HCT116 (cell line): ENCODE results near the gene AKAP12. TPM values are rescaled to one million over a fixed set of nuclear protein-coding genes. Genes with fewer than 3 reads are reported as not detected.

Experiments
- ATAC-seq: fragments of 200-7000 bp; cut with Tn5 transposase; 2 replicates; pipeline ENCODE4 v1.9.1; 2020; ENCODE audit warnings: mild to moderate bottlenecking, moderate library complexity
- BruUV-seq: library from RNA; stranded (reverse); fragments of 400-500 nt; replicated peaks from 2 replicates; lab custom pipeline; 2021; lab: Mats Ljungman, UMichigan
- CTCF ChIA-PET: fragments of 300-600 bp; sonication (Branson Sonifier 250); formaldehyde crosslinking; loops from one replicate; lab custom pipeline; 2021; ENCODE audit warnings: antibody characterized with exemption; lab: Charles Lee
- POLR2A ChIA-PET: fragments of 300-600, 350-600 bp; sonication (Branson Sonifier 250); formaldehyde crosslinking; loops from one replicate; lab custom pipeline; 2021; ENCODE audit warnings: antibody characterized with exemption; lab: Charles Lee
- RAD21 ChIA-PET, 2 experiments: fragments of 300-600 bp; sonication (Branson Sonifier 250); formaldehyde crosslinking; loops; one replicate each; lab custom pipeline; 2023; ENCODE audit warnings: low total read pairs in 2 of 2; ENCODE audit not compliant: uncharacterized antibody in 2 of 2, unreplicated experiment in 2 of 2, low non-redundant PET in 1 of 2; lab: Charles Lee
- DNase-seq: peaks from one replicate; pipeline ENCODE4 v3.0.0-alpha.2; 2010; ENCODE audit warnings: low read depth, low spot score
- H2AFZ ChIP-seq: fragments of 200-600 bp; shearing (Covaris generic), sonication (generic); 2 replicates; pipeline ENCODE4 v1.6.1; 2017; ENCODE audit warnings: low read depth, mixed run types, mixed read lengths, antibody characterized with exemption, low read length; ENCODE audit not compliant: poor library complexity, severe bottlenecking
- H3K27ac ChIP-seq: 2 replicates; pipeline ENCODE4 v1.5.1; 2012; ENCODE audit warnings: low read depth, low read length
- H3K27me3 ChIP-seq: fragments of 200-600 bp; sonication (generic); 2 replicates; pipeline ENCODE4 v1.6.1; 2016; ENCODE audit warnings: mixed run types, low read length, mixed read lengths; ENCODE audit not compliant: insufficient read depth
- H3K36me3 ChIP-seq, 2 experiments: fragments of 200-500 bp in 1 of 2; fragments of 200-600 bp in 1 of 2; sonication (Bioruptor generic) in 1 of 2; sonication (generic) in 1 of 2; 2 replicates each; pipeline versions ENCODE4 v1.5.1 to v1.6.1; 2014 to 2016; ENCODE audit warnings: low read length in 2 of 2, inconsistent platforms in 1 of 2, mixed read lengths in 1 of 2, mixed run types in 1 of 2; ENCODE audit not compliant: insufficient read depth in 2 of 2, control insufficient read depth in 1 of 2
- H3K4me1 ChIP-seq, 2 experiments: fragments of 200-600 bp in 1 of 2; sonication (generic) in 1 of 2; 2 replicates each; pipeline versions ENCODE4 v1.5.1 to v1.6.1; 2012 to 2017; ENCODE audit warnings: low read length in 2 of 2, inconsistent platforms in 1 of 2, mild to moderate bottlenecking in 1 of 2, mixed read lengths in 1 of 2, mixed run types in 1 of 2, moderate library complexity in 1 of 2; ENCODE audit not compliant: insufficient read depth in 2 of 2, control insufficient read depth in 1 of 2
- H3K4me2 ChIP-seq: fragments of 200-600 bp; sonication (generic); 2 replicates; pipeline ENCODE4 v1.6.1; 2017; ENCODE audit warnings: mixed run types, low read length, mixed read lengths
- H3K4me3 ChIP-seq, 2 experiments: fragments of 200-600 bp in 1 of 2; sonication (generic) in 1 of 2; replicated peaks in 1 of 2; 2 replicates each; pipeline ENCODE4 v1.5.1; 2011 to 2016; ENCODE audit warnings: low read length in 2 of 2, control low read depth in 1 of 2, low read depth in 1 of 2, mild to moderate bottlenecking in 1 of 2, mixed read lengths in 1 of 2, mixed run types in 1 of 2
- H3K79me2 ChIP-seq: fragments of 200-600 bp; sonication (generic); 2 replicates; pipeline ENCODE4 v1.6.1; 2017; ENCODE audit warnings: mild to moderate bottlenecking, mixed run types, low read length, moderate library complexity, mixed read lengths; ENCODE audit not compliant: insufficient read depth
- H3K9ac ChIP-seq: fragments of 200-600 bp; sonication (generic); 2 replicates; pipeline ENCODE4 v1.6.1; 2016; ENCODE audit warnings: low read length, mixed read lengths
- H3K9me2 ChIP-seq: fragments of 200-600 bp; sonication (generic), shearing (Covaris generic); 2 replicates; pipeline ENCODE4 v1.6.1; 2017; ENCODE audit warnings: mixed run types, mild to moderate bottlenecking, moderate library complexity; ENCODE audit not compliant: insufficient read depth
- H3K9me3 ChIP-seq, 2 experiments: fragments of 200-500 bp in 1 of 2; fragments of 200-600 bp in 1 of 2; sonication (Bioruptor generic) in 1 of 2; sonication (generic) in 1 of 2; 2 replicates each; pipeline ENCODE4 v1.6.1; 2014 to 2017; ENCODE audit warnings: low read length in 2 of 2, mixed read lengths in 2 of 2, inconsistent platforms in 1 of 2, low read depth in 1 of 2, mild to moderate bottlenecking in 1 of 2, mixed run types in 1 of 2, moderate library complexity in 1 of 2; ENCODE audit not compliant: control insufficient read depth in 1 of 2, insufficient read depth in 1 of 2
- H4K20me1 ChIP-seq: fragments of 200-600 bp; sonication (generic), shearing (Covaris generic); 2 replicates; pipeline ENCODE4 v1.6.1; 2017; ENCODE audit warnings: mixed run types, mild to moderate bottlenecking, moderate library complexity; ENCODE audit not compliant: insufficient read depth
- CEBPB ChIP-seq: IDR thresholded peaks from 2 replicates; pipeline ENCODE4 v1.6.1; 2012; ENCODE audit warnings: low read depth
- CTCF ChIP-seq, 3 experiments: fragments of 200-600 bp in 1 of 3; sonication (generic) in 1 of 3; IDR thresholded peaks in 2 of 3; conservative IDR thresholded peaks in 1 of 3; 2 replicates each; pipeline ENCODE4 v1.5.1; 2012 to 2017; ENCODE audit warnings: low read depth in 2 of 3, low read length in 2 of 3, antibody characterized with exemption in 1 of 3, borderline replicate concordance in 1 of 3, control low read depth in 1 of 3, mild to moderate bottlenecking in 1 of 3, mixed read lengths in 1 of 3, mixed run types in 1 of 3, moderate library complexity in 1 of 3; ENCODE audit not compliant: insufficient read depth in 1 of 3
- EZH2 ChIP-seq: fragments of 200-600 bp; sonication (generic); IDR thresholded peaks from 2 replicates; pipeline ENCODE4 v1.6.1; 2017; ENCODE audit warnings: antibody characterized with exemption, mixed run types
- MAX ChIP-seq: IDR thresholded peaks from 2 replicates; pipeline ENCODE4 v1.6.1; 2012
- POLR2A ChIP-seq: IDR thresholded peaks from 2 replicates; pipeline ENCODE4 v1.7.0; 2011; ENCODE audit warnings: borderline replicate concordance; ENCODE audit not compliant: insufficient read depth, insufficient read length; ENCODE audit errors: extremely low read depth
- REST ChIP-seq: IDR thresholded peaks from 2 replicates; pipeline ENCODE4 v1.6.1; 2012; ENCODE audit warnings: low read depth
- SIN3A ChIP-seq: IDR thresholded peaks from 2 replicates; pipeline ENCODE4 v1.6.1; 2012; ENCODE audit warnings: low read depth
- ZFX ChIP-seq: fragments of 450-650 bp; IDR thresholded peaks from 2 replicates; pipeline ENCODE4 v1.6.1; 2017
- ZNF274 ChIP-seq: fragments of 200-500 bp; sonication (Bioruptor generic); IDR thresholded peaks from 2 replicates; pipeline ENCODE4 v1.6.1; 2014; ENCODE audit warnings: mild to moderate bottlenecking, low read depth, low read length, inconsistent platforms
- intact Hi-C: fragments of 100-400 bp; cut with micrococcal nuclease; formaldehyde crosslinking; loops from 2 replicates; pipeline ENCODE4 v1.10.0; 2022
- total RNA-seq: library from RNA; stranded (reverse); gene quantifications from one replicate; pipeline ENCODE4 v1.2.1, GENCODE V29; 2021; ENCODE audit not compliant: unreplicated experiment

The AKAP12 gene
- total RNA-seq, 1 experiment from 2014 or later = 1,220 TPM

- Histone ChIP-seq H4K20me1 (peaks cover 6% of the 10 kb centered on the region; the same call in 1 of the 2 replicates), H3K9me3 (no peaks in the 10 kb centered on the region), H2AFZ (no peak overlapping the region), H3K9ac (no peak overlapping the region), H3K27ac (no peak overlapping the region), H3K27me3 (no peaks in the 10 kb centered on the region), H3K4me1 (peaks cover 0 to 41% of the 10 kb centered on the region in 2 experiments; a peak in 1 of 4 replicates), H3K9me2 (no peaks in the 10 kb centered on the region), H3K4me3 (no peak overlapping the region), H3K4me2 (no peak overlapping the region), H3K79me2 (peaks cover 99% of the 10 kb centered on the region), H3K36me3 (no peaks in the 10 kb centered on the region; a peak in 1 of 4 replicates)
- POLR2A ChIA-PET = no interaction called here
- DNase-seq (no peak), ATAC-seq (no peak)
- intact Hi-C loops = no loop called here
- TF ChIP-seq SIN3A = no peak
- TF ChIP-seq REST = no peak
- no peak for TF ChIP-seq EZH2
- no peak for TF ChIP-seq MAX
- no peak for TF ChIP-seq ZFX
- TF ChIP-seq ZNF274 = no peak
- TF ChIP-seq POLR2A = no peak
- no peak for TF ChIP-seq CTCF (IDR thresholded peaks at IDR 0.05 in 2 of 3, conservative IDR thresholded peaks at IDR 0.05 in 1 of 3; ENCODE audit: borderline replicate concordance in 1 of 3, insufficient read depth in 1 of 3, low read depth in 2 of 3, low read length in 2 of 3)
- TF ChIP-seq CEBPB = no peak
- RAD21 ChIA-PET = interaction anchor here in 1 of 2 experiments (0.5 kb wide), 1 partner anchor 251 kb away, joined by 4 read pairs; no protein-coding TSS in a partner anchor
- no TSS peak for BruUV-seq
- CTCF ChIA-PET = no interaction called here
These were observed 53.9 kb downstream of the AKAP12 start for GRCh38 chr6:151293688-151294016.
